HG02852 (cell line): ENCODE data around the gene ACTA1.
"Not testable (repeated sequence)": the region's sequence is repeated elsewhere in the genome, so short reads cannot be mapped to it uniquely, and the experiment has no call there.

Experiments
- ATAC-seq: cut with Tn5 transposase; IDR thresholded peaks from one replicate; pipeline ENCODE4 v1.9.1; 2021; ENCODE audit warnings: mild to moderate bottlenecking, moderate library complexity; ENCODE audit not compliant: unreplicated experiment

The ACTA1 gene

GRCh38 chr1:229440851-229441537 is 7.1 kb upstream of the ACTA1 start:
- peak; percentile 99 for ATAC-seq

DNA sequence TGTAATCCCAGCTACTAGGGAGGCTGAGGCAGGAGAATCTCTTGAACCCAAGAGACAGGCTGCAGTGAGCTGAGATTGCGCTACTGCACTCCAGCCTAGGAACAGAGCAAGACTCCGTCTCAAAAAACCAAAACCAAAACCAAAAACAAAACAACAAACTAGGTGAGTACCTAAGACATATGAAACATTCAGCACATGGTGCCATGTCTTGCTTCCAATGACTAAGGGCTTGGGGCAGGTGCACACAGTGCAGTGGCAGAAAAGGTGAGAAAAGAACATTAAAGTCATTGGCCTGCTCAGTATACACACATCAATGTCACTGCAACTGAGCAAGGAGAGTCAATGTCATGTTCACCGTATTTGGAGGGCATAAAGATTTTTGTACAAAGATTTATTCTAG is 4.1 kb upstream of the ACTA1 start:
- no peak for ATAC-seq

- no peak for ATAC-seq
These were observed 3.5 kb upstream of the ACTA1 start for GRCh38 chr1:229437443-229437842.

DNA sequence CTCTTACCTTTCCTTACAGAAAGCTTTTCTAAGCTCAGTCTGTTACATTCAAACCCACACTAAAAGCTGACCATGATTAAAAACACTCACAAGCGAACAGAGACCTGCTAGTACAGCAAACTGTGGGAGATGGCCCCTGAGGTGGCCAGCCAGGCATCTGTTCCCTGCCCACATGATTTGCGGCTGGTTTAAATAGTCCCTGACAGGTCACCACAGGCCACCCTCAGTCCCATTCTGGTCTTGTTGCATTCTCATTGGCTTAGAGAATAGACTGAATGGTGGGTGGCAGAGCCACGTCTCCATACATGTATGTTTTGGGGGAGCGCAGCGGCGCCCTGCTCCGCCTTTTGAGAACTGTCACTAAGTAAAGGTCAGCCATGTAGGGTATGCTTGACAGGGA is 2.3 kb upstream of the ACTA1 start:
- no peak for ATAC-seq

DNA sequence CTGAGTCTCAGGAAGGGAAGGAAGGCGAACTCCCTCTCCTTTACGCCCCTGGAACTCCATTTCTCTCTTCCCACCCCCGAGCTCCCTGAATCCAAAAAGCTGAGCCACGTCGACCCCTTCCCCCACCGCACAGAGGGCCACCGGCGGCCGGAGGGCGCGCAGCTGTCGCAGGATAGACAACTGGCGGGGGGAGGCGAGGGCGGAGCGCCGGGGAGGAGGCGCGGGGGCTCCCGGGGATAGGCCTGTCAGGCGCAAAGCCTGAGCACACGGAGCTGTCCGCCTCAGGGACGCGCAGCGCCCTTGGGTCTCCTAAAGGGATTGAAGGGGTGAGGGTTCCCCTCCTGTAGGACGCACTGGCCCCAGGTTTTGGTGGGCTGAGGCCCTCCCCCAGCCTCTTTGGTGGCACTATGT is 752 bp upstream of the ACTA1 start:
- ATAC-seq = no peak

DNA sequence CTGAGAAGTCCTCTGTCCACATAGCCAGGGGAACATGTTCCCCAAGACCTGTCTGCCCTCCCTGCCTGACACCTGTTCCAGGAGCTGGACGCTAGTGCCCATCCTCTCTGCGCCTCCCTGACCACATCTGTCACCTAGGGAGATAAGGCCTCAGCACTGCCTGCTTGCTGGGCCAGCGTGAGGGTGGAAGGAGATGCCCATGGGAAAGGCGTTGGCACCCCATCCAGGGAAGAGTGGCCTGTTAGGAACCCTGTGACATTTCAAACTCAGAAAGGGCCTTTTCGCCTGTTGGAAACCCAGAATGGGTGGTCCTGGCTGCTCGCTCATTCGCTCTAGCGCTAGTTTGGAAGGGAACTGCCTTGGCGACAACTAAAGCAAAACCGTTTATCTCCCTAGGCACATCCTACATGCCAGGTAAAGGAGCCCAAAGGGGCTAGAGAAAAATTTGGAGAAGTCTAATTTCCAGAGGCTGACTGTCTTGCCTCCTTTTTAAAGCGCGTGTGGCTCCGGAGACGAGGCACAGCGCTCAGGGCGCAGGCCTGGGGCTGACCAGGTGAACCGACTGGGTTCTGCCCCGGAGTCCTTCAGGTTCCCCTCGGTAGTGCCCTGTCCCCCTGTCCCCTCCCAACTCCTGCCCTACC is 410 bp downstream of the ACTA1 start:
- no peak for ATAC-seq

GRCh38 chr1:229432905-229433304 is 989 bp downstream of the ACTA1 start:
- ATAC-seq = no peak

- no peak for ATAC-seq
These were observed 1.8 kb downstream of the ACTA1 start for GRCh38 chr1:229432116-229432461.

DNA sequence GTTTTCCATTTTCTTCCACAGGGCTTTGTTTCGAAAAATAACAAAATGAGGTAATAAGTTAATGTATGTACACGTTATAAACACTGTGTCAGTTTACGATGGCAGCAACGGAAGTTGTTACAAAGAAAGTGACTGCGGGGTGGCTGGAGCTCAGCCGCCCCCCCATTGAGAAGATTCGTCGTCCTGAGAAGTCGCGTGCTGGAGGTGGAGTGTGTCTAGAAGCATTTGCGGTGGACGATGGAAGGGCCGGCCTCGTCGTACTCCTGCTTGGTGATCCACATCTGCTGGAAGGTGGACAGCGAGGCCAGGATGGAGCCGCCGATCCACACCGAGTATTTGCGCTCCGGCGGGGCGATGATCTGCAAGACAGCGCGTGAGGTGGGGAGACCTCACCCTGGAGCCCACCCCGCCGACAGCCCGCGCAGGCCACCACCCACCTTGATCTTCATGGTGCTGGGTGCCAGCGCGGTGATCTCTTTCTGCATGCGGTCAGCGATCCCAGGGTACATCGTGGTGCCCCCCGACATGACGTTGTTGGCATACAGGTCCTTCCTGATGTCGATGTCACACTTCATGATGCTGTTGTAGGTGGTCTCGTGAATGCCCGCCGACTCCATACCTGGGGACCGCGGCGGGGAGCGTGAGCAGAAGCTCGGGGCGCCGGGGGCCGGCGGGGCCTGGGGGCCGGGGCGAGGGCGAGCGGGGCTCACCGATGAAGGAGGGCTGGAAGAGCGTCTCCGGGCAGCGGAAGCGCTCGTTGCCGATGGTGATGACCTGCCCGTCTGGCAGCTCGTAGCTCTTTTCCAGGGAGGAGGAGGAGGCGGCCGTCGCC is 2.4 kb downstream of the ACTA1 start:
- no peak for ATAC-seq

GRCh38 chr1:229430761-229431283 is 3.1 kb downstream of the ACTA1 start:
- ATAC-seq = no peak

- ATAC-seq = no peak
These were observed 5.6 kb downstream of the ACTA1 start for GRCh38 chr1:229428256-229428655.

DNA sequence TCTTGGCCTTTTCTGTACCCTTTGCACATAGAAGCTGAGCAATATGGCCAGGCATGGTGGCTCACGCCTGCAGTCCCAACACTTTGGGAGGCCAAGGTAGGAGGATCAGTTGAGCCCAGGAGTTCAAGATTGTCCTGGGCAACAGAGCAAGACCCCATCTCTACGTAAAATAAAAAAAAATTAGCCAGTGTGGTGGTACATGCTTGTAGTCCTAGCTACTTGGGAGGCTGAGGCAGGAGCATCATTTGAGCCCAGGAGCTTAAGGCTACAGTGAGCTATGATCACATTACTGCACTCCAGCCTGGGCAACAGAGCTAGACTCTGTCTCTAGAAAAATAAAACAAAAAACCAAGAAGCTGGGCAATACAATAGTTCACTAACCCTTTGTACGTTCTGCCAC is 6.3 kb downstream of the ACTA1 start:
- no peak for ATAC-seq

- no peak for ATAC-seq
These were observed 8.2 kb downstream of the ACTA1 start for GRCh38 chr1:229425564-229426159.

GRCh38 chr1:229420765-229421164 is 13.1 kb downstream of the ACTA1 start:
- ATAC-seq = no peak

DNA sequence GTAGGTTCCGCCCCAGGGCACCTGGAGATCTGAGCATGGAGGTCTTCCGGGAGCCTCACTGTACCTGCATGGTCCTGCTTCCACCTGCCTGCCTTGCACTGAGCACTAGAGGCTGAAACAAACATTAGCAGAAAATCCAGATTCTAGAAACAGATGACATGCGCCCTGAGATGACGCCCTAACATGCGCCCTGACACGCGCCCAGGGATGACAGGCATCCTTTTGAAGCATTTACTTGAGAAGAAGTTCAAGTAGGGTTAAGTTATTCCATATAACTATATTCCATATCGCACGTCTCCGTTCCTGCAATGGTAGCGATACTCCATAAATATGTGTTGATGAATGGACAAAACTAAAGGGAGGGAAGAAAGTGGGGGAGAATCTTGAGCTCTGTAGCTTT is 13.7 kb downstream of the ACTA1 start:
- no peak for ATAC-seq

DNA sequence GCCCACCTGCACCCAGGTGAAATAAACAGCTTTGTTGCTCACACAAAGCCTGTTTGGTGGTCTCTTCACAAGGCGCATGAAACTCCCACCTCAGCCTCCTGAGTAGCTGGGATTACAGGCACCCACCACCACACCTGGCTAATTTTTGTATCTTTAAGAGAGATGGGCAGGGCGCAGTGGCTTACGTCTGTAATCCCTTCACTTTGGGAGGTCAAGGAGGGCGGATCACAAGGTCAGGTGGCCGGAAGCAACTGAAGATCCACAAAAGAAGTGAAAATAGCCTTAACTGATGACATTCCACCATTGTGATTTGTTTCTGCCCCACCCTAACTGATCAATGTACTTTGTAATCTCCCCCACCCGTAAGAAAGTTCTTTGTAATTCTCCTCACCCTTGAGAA is 15.3 kb downstream of the ACTA1 start:
- ATAC-seq = not testable (repeated sequence)

DNA sequence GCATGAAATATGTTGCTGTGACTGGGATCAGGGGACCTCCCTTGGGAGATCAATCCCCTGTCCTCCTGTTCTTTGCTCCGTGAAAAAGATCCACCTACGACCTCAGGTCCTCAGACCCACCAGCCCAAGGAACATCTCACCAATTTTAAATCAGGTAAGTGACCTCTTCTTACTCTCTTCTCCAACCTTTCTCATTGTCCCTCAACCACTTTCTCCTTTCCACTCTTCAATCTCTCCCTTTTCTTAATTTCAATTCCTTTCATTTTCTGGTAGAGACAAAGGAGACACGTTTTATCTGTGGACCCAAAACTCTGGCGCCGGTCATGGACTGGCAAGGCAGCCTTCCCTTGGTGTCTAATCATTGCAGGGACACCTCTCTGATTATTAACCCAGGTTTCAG is 21.1 kb downstream of the ACTA1 start:
- not testable (repeated sequence) for ATAC-seq

GRCh38 chr1:229412056-229412455 is 21.8 kb downstream of the ACTA1 start:
- no peak for ATAC-seq

GRCh38 chr1:229411434-229412055 is 22.3 kb downstream of the ACTA1 start:
- ATAC-seq = no peak

GRCh38 chr1:229410692-229411433 is 23.0 kb downstream of the ACTA1 start:
- no peak for ATAC-seq
